NAMALWA (cell line): ENCODE measurements around the gene CNKSR2.

Source experiments
- DNase-seq: peaks from one replicate; pipeline ENCODE4 v3.0.0-alpha.2; 2015; ENCODE audit warnings: low spot score

CNKSR2 gene

GRCh38 chrX:21674430-21675186 lies 300.4 kb downstream of the CNKSR2 start:
- DNase-seq = no peak

DNA sequence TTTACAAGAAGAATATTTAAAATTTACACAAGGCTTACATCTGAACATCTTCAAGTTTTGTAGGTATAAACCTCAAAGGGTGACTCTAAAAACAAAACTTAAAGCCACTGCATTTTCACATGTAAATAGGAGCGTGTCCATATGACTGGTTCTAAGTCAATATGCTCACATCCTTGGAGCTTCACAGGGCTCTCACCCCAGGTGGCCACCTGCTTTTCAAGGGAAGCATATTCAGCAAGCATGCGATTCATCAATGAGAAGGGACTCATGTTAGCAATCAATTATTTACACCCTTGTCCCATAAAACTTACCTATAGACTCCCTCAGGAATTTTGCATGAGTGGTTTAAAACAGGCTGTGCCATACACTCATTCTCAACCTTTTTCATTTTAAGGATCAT lies 301.7 kb downstream of the CNKSR2 start:
- DNase-seq = no peak

DNA sequence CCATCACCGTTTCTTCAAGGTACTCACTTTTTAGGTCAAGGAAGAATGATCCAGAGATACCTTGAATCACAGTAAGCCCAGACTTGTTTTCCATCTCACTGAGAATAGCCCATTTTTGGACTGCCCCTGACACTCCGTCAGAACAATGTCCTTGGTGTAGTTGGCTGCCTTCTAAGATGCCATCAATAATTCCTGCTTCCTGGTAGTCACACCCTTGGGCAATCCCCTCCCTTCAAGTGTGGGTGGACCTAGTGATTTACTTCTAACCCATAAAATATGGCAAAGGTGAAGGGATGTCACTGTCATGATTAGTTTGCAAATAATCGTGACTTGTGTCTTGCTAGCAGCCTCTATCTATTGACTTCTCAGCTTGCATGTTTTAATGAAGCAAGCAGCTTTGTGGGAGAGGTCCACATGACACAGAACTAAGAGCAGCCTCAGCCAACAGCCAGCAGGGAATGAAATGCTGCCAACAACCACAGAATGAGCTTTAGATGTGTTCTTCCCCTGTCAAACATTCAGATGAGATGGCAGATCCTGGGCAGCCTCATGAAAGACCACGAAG lies 303.9 kb downstream of the CNKSR2 start:
- no peak for DNase-seq

DNA sequence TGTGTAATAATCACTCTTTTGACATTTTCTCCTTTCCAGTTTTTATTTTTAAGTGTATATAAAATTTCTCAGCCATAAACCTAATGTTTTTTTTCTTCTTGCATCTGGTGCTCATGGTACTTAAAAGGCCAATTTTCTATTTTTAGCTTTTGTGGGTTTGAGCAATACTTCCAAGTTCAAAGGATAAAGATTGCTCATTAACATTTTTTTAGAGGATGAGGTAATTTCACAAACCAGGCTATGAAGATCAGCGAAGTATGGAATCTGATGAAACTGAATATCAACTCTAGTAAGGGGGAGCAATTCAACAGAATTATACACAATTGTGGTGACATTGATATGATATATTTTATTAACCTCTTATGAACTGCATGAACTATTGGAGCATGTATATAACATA lies 309.7 kb downstream of the CNKSR2 start:
- DNase-seq = no peak

GRCh38 chrX:21691512-21692018 lies 317.3 kb downstream of the CNKSR2 start:
- DNase-seq = no peak

GRCh38 chrX:21698272-21698671 lies 324.1 kb downstream of the CNKSR2 start:
- peak; percentile 4 for DNase-seq

- DNase-seq = no peak
These were observed 324.9 kb downstream of the CNKSR2 start for GRCh38 chrX:21699136-21699535.

DNA sequence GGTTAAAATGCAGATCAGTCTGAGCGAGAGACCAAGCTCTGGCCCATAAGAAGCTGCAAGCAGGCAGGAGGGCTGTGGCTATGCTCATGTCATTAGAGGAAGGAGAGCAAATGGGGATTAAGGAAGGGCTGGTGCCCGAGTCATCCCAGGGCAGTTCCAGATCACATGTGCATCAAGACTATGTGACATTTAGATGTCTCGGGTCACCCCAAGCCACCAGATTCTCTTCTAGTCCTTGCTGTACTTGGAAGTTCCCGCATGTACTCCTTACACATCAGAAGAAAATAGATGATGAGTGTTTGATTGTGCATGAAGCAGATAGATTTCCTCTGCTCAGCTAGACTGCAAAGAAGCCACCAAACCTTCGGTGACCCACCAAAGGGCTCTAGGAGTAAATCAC lies 326.1 kb downstream of the CNKSR2 start:
- DNase-seq = no peak

DNA sequence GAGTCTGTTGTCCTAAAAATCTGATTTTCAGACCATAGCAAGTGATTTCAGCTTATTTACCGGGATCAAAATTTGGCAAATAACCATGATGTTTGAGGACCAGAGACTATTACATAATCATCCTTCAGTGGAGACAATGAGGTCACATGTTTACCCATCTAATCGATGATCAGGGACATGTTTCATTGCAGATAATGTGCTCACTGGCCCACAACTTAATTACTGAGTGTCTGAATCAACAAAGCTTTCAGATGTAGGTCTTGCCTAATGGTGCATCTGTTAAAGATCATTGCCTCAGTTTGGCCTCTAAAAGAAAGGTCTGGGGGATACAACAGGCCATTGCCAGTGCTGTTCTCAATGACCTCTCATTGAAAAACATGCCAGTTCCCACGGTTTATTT lies 326.7 kb downstream of the CNKSR2 start:
- DNase-seq = no peak

DNA sequence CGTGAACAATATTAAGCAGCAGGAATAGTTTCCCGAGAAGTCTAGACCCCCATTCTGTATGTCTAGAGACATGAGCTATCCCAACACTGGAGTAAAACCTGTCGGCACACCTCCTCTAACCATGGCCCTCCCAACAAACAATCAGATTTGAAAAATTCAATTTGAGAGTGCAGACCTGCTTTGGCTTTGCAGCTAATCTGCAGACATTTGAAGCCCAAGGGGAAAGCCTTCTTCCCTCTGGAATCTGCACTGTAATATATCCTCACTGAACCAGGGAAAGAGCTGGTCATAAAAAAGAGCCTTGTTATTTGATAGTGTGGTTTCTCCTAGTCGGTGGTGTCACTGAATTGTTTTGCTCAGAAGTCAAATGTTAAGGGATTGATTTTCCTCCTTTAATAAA lies 328.5 kb downstream of the CNKSR2 start:
- no peak for DNase-seq
